Fibroblast of the conjunctiva (primary cell): ENCODE measurements around the gene DNAJC18.

Experiments used
- DNase-seq: peaks from one replicate; pipeline ENCODE4 v3.0.0-alpha.2; 2010; ENCODE audit warnings: low read depth

Gene DNAJC18

GRCh38 chr5:139361835-139362429 is 77.4 kb downstream of the DNAJC18 start:
- no peak for DNase-seq

- no peak for DNase-seq
These were observed 78.9 kb downstream of the DNAJC18 start for GRCh38 chr5:139360384-139360783.
